K562 (cell line): ENCODE data around the gene RILP.

Experiments
- SNIP1 ChIP-seq: fragments of 450-650 bp; IDR thresholded peaks from 2 replicates; pipeline ENCODE4 v1.7.1; 2017; ENCODE audit warnings: low read depth, mild to moderate bottlenecking
- SP1 ChIP-seq: sonication (generic); formaldehyde crosslinking; IDR thresholded peaks from 2 replicates; pipeline ENCODE4 v1.8.1; 2022; ENCODE audit warnings: mild to moderate bottlenecking, missing genetic modification reagents
- TF ChIP-seq, protein P1 (sequence below), 3 experiments: IDR thresholded peaks in 2 of 3; conservative IDR thresholded peaks in 1 of 3; 2 replicates each; pipeline ENCODE4 v1.5.1; 2011 to 2012; ENCODE audit warnings: low read length in 3 of 3, mild to moderate bottlenecking in 3 of 3, control low read depth in 2 of 3, improper control_type of control experiment in 1 of 3, inconsistent platforms in 1 of 3, low read depth in 1 of 3, mixed read lengths in 1 of 3, moderate library complexity in 1 of 3; ENCODE audit not compliant: insufficient read depth in 2 of 3

- TF ChIP-seq, protein P1, sequence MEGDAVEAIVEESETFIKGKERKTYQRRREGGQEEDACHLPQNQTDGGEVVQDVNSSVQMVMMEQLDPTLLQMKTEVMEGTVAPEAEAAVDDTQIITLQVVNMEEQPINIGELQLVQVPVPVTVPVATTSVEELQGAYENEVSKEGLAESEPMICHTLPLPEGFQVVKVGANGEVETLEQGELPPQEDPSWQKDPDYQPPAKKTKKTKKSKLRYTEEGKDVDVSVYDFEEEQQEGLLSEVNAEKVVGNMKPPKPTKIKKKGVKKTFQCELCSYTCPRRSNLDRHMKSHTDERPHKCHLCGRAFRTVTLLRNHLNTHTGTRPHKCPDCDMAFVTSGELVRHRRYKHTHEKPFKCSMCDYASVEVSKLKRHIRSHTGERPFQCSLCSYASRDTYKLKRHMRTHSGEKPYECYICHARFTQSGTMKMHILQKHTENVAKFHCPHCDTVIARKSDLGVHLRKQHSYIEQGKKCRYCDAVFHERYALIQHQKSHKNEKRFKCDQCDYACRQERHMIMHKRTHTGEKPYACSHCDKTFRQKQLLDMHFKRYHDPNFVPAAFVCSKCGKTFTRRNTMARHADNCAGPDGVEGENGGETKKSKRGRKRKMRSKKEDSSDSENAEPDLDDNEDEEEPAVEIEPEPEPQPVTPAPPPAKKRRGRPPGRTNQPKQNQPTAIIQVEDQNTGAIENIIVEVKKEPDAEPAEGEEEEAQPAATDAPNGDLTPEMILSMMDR (IDR thresholded peaks at IDR 0.05 in 2 of 3, conservative IDR thresholded peaks at IDR 0.05 in 1 of 3; ENCODE audit: insufficient read depth in 2 of 3, low read depth in 1 of 3, low read length in 3 of 3), result no peak
- no peak for TF ChIP-seq SNIP1
- no peak for TF ChIP-seq SP1 (CRISPR knock-in tag)
These were observed 25.0 kb downstream of the RILP start for GRCh38 chr17:1624650-1625049.
